ENCODE data around the gene C12orf76. TPM values are rescaled to one million over a fixed set of nuclear protein-coding genes. Genes with fewer than 3 reads are reported as not detected.

The C12orf76 gene
- total and polyA plus RNA-seq, 2 of the 13 experiments (the other 11 are each of a cell fraction or from before 2014, with no cell fraction given): 15.8 to 38.4 TPM

GRCh38 chr12:110091136-110091711 lies 42.9 kb upstream of the C12orf76 start (continued):
- TF ChIP-seq ZBTB40 (IDR thresholded peaks at IDR 0.05) (no peak), ZBTB40 (CRISPR knock-in tag; IDR thresholded peaks at IDR 0.05) (peak; percentile 78; the same call in 1 of the 2 replicates), TAF1 (CRISPR knock-in tag; IDR thresholded peaks at IDR 0.05) (no peak), TFAP4 (IDR thresholded peaks at IDR 0.05; ENCODE audit: borderline replicate concordance, low read depth) (no peak; the same call in 1 of the 2 replicates), SALL1 (CRISPR knock-in tag; IDR thresholded peaks at IDR 0.05) (peak; percentile 96), TEF (CRISPR knock-in tag; IDR thresholded peaks at IDR 0.05) (no peak), ZZZ3 (CRISPR knock-in tag; IDR thresholded peaks at IDR 0.05; ENCODE audit: borderline replicate concordance) (no peak), KAT7 (CRISPR knock-in tag; IDR thresholded peaks at IDR 0.05; ENCODE audit: borderline replicate concordance) (peak; percentile 84; the same call in 1 of the 2 replicates), BATF2 (CRISPR knock-in tag; IDR thresholded peaks at IDR 0.05) (no peak), MTF2 (CRISPR knock-in tag; IDR thresholded peaks at IDR 0.05; ENCODE audit: borderline replicate concordance) (no peak), SRY (CRISPR knock-in tag; IDR thresholded peaks at IDR 0.05) (no peak), ZNF660 (CRISPR knock-in tag; IDR thresholded peaks at IDR 0.05; ENCODE audit: borderline replicate concordance, low read depth) (no peak), ATF7-NPFF (CRISPR knock-in tag; IDR thresholded peaks at IDR 0.05; ENCODE audit: low read depth) (no peak), HMG20A (CRISPR knock-in tag; IDR thresholded peaks at IDR 0.05; ENCODE audit: borderline replicate concordance) (peak; percentile 50; the same call in 1 of the 2 replicates), PHF20 (CRISPR knock-in tag; IDR thresholded peaks at IDR 0.05) (no peak; the same call in 1 of the 2 replicates), TCF7 (IDR thresholded peaks at IDR 0.05; ENCODE audit: low read depth) (no peak), NBN (conservative IDR thresholded peaks at IDR 0.05) (no peak), ZBTB2 (CRISPR knock-in tag; IDR thresholded peaks at IDR 0.05; ENCODE audit: low read depth) (no peak)

Data from HepG2 (cell line).